HG02938 (cell line): ENCODE results near the gene KCNJ4.
"Not testable (repeated sequence)": the region's sequence is repeated elsewhere in the genome, so short reads cannot be mapped to it uniquely, and the experiment has no call there.

Experiments used
- ATAC-seq: cut with Tn5 transposase; IDR thresholded peaks from one replicate; pipeline ENCODE4 v1.9.1; 2021; ENCODE audit warnings: mild to moderate bottlenecking, moderate library complexity; ENCODE audit not compliant: unreplicated experiment

KCNJ4 gene

DNA sequence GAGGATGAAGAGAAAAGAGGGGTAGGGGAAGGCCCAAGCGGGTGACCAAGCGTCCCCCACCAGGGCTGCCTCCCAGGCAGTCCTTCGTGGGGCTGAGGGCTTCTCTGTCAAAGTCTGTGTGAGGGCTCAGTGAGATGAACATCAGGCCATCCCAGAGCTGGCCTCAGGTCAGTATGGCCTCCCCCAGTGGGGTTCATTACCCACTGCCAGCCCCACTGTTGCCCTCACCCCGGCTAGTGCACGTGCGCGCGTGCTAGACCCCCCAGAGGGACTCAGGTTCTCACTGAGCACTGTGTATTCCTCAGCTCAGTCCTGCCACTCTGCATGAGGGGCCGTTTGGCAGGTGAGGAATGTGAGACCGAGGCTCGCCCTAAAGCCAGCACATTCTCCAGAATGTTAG is 16.2 kb upstream of the KCNJ4 start:
- ATAC-seq: no peak

DNA sequence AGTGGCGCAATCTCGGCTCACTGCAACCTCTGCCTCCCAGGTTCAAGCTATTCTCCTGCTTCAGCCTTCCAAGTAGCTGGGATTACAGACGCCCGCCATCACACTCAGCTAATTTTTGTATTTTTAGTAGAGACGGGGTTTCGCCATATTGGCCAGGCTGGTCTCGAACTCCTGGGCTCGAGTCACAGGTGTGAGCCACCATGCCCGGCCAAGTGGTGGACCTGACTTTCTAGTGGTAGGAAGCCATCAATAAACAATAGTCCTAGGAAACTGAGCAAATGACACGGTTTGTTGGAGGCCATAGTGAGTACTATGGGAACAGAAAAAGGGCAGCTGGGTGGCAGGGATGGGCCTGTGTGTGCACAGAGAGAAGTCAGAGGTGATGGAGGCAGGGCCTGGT is 15.2 kb upstream of the KCNJ4 start:
- not testable (repeated sequence) for ATAC-seq

DNA sequence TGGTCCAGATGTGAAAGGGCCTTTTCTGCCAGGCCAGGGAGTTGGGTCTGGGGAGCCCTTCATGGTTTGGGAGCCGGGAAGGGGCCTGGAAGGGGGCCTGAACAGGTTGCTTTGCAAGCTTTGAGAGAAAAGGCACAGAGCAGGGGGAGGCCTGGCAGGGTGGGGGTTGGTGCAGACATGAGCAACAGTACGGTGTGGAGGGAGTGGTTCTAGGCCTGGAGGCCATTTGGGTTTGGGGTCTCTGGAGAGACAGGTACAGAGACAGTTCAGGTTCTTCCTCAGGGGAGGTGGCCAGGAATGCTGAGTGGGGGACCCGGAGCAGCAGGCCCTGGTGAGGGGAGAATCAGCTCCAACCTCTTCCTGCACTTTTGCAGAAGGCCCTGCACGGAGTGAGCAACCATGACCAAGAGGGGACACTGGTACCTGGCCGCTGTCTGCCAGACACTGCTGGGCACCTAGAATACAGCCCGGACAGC is 14.3 kb upstream of the KCNJ4 start:
- ATAC-seq: no peak

DNA sequence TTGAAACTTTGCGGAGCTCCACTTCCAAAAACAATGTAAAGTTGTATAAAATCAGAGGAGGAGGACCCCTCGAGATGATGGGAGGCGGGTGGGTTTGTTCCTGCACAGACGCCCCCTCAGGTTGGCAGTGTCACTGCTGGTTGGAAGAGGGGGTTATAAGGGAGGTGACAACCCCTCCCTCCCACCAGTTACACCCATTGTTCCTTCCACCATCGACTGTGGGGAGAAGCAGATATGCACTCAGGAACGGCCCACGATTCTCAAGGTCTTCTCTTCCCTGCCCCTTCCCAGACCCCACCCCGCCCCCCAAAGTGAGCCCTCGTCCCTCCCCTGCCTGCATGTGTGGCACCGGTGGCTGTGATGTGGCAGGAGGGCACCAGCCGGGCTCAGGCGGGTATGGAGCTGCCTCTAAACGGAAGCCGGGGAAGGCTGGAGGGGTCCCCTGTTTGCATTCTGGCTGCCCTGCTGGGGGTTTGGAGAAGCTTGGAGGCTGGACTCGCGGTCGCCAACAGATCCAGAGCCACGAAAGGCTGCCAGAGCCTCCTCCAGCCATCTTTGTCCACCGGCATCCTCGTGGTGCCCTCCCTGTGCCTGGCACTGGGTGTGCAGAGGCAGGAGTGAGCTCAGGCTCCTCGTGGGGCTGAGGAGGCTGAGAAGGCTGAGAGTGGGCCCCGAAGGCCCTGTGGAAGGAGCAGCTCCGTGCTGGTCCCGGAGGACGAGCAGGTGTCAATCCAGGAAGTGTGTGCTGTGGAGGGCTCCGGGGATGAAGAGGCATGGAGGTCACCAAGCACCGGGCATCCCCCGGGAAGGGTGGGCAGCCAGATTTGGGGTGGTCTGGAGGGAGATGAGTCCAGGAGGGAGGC is 13.7 kb upstream of the KCNJ4 start:
- no peak for ATAC-seq

DNA sequence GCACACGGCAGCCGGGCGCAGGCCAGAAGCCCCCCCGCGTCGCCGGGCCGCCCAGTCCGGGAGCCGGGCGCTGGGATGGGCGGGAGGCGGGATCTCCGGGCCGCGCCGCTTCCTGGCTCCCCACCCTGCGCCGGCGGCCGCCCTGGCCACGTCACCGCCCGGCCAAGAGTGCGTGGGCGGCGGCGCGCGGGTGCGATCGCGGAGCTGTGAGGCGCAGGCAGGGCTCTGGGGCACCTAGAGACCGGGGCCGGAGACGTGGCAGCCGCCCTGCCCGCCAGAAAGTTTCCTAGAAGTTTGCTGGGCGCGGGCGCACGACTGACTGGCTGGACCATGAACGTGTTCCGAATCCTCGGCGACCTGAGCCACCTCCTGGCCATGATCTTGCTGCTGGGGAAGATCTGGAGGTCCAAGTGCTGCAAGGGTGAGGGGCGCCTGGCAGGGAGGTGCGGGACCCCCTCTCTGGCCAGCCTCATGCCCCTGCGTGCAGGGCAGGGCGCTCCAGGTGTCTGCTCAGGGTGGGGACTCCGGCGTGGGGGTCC is 13.0 kb upstream of the KCNJ4 start, which contains the start of gene KDELR3:
Gene KDELR3, plus strand, starts transcription at position 193 of the 539 bp plus-strand sequence. Its CDS starts 138 bp downstream, at position 331.
- ATAC-seq: no peak

DNA sequence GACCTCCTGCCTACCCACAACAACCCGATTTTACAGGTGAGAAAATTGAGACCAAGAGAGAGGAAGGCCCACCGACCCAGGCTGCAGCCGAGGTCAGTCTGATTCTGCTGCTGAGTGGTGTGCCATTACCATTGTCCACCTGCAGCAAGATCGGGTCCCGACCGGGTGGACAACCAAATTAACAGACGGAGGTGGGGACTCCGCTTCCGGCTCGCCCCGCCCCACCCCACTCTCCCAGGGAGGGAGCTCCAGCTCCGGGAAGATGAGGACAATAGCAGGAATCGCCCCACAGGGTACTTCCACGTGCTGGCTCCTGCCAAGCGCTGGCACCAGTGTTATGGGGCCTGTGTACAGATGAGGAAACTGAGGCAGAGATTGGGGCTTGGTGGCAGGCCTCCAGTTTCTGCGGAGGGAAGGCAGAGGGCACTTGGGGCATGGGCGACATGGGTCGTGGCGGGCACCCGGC is 12.5 kb upstream of the KCNJ4 start:
- ATAC-seq: no peak

DNA sequence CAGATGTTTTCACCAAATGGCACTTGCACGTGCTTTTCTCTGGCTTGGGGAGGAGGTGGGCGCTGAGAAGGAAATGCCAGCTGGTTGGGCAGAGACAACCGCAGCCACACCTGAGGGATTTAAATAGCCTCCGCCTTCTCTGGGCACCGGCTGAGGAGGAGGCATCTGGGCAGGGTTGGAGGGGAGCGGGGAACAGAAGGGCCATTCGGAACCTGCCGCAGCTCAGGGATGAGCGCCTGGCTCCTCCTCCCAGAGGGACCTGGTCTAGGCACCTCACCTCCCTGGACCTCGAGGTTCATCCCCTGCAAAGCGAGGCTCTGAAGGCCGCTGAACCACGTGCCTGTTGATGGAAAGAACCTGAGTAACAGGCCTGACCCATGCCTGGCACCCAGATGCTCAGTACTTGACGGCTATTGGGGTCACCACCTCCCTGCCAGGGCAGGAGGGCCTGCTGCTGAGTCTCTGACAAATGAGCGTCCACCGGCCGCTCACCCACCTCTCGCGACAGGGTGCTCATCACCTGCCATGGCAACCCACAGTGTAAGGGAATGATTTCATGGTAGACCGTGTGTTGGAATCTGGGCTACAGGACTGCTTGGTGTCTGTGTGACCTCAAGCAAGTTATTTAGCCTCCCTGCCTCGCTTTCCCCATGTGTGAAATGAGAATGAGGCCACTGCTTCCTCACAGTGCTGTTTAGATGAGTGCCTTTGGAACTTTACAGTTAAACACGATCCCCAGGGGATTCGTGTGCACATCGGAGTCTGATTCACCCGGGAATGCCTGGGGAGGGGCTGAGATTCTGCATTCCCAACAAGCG is 10.9 kb upstream of the KCNJ4 start:
- ATAC-seq: no peak

DNA sequence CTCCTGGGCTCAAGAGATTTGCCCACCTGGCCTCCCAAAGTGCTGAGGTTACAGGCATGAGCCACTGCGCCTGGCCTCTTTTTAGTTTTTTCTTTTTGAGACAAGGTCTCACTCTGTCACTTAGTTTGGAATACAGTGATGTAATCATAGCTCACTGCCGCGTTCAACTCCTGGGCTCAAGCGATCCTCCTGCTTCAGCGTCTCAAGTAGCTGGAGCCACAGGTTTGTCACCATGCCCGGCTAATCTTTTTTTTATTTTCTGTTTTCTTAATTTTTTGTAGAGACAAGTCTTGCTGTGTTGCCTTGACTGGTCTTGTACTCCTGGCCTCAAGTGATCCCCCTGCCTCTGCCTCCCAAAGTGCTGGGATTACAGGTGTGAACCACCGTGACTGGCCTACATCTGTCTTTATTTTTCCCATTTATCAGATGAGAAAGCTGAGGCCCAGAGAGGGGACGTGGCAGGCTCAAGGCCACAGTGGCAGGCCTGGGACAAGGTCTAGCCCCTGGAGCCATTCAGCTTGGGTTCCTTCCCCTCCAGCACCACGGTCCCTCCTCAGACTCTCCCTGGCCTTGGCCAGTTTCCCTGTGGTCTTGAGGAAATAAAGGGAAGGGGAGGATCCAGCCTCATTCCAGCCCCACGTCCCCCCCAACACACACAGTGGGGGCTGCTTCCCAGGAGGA is 10.1 kb upstream of the KCNJ4 start:
- no peak for ATAC-seq

DNA sequence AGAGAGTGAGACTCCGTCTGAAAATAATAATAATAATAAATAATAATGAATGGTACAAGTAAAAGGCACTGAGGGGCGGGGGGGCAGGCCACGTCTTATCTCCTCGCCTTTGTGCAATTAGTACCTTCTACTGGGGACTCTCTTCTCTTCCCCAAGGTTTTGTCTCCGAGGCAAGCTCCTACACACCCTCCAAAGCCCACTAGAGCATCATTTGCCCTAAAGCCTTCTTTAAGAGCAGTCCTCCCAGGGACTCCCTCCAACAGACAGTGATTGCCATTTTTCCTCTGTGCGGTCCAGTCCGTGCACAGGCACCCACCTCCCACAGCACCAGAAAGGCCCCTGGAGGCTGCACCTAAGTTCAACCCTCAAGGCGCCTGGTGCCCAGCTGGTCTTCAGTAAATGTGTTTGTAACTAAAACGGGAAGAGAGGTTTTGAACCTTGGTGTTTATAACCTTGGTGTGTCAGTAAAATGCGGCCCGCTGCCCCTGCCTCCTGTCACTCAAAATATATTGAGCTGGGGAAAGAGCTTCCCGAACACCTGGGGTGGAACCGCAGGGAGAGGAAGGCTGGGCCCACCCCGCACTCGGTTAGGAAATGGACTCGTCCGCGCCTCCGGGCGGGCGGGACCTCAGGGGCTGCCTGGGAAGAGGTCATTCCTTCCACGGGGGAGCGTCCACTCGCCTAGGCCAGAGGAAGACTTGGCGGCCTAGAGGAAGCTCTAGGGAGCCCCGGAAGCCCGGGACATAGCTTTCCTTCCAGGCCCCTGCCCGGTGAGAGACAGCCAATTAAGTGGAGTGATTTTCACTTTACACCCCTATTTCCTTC is 8.2 kb upstream of the KCNJ4 start:
- no peak for ATAC-seq

DNA sequence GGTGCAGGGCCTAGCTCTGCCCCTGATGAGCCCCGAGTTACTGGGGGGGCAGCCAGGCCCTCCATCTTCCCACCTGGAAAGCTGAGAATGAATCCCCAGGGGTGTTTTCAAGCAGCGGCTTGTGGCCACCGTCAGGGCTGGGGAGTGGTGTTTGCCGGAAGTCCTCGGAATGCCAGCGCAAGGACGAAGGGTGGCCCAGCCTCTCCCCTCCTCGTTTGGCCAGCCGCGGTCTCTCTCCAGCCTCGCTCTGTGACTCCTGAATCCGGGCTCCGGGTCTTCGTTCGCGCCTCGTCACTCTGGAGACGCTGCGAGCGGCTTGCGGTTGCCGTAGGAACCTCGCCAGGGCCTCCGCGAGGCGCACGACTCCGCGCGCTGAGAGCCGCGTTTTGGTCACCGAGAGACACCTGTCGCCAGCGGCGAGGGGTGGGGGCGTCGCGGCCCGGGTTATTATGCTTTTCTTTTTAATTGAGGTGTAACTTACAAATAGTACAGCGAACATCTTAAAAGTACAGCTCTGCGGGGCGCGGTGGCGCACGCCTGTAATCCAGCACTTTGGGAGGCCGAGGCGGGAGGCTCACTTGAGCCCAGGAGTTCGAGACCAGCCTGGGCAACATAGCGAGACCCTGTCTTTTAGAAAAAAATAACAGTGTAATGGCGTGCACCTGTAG is 6.5 kb upstream of the KCNJ4 start:
- no peak for ATAC-seq

DNA sequence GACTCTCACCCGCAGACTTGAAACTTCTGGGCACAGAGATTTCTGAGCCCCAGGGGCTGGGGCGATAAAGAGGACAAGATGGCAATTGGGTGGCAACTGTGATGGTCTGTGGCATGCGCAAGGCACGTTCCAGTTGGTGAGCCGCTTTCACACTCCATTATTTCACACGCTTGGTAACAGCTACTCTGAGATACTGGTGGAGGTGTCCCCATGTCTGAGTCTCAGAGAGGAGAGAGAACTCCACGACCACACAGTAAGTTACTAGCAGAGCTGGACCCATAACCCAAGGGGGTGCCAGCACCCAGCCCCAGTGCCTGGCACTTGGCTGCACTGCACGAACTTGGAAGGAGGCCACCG is 6.0 kb upstream of the KCNJ4 start:
- ATAC-seq: no peak

DNA sequence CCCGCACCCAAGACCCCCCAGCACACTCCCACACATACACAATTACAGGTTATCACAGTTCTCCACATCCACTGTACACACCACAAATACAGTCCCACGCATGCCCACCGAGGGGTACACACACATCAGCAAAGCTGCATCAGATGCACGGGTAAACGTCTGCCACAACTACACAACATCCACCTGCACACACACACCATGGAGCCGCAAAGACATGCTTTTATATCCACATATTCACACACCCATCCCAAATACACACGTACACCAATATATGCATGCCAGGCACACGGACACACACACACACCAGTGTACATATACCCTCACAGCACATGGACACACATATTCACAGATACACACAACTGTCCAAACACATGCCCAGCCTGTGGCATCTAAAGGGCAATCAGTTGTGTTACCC is 5.4 kb upstream of the KCNJ4 start:
- ATAC-seq: no peak

DNA sequence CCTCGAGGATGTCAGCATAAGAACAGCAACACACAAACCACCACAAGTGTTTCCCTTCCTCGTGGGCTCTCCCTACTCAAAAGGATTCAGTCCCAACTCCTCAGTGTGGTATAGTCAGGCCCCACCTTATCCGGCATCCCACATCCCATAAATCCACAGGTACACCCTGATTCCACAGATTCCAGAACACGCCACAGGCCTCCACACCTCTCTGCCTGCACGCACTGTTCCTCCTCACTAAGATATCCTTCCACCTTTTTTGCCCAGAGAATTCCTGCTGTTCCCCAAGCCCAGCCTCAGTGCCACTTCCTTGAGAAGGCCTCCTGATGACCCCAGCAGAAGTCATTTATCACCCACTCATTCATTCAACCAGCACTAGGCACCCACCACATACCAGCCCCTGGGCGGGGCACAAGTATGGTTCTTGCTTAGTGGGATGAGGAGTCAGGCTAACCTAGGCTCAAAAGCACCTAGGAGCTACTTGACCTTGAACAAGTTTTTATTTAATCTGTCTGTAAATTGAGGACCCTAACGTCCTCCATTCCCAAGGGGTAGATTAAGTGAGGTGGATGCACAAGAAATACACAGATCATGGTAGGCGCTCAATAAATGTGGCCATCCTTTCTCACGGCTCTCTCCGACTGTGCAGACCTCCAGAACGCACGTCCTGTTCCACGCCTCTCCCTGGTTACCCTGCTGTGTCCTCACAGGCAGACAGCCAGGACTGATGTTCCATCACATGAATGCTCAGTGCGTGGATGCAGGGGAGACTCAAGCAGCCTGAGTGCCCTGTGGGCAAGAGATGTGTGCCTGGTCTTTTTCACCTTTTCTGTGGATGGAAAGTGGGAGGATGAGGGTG is 2.1 kb upstream of the KCNJ4 start:
- no peak for ATAC-seq

DNA sequence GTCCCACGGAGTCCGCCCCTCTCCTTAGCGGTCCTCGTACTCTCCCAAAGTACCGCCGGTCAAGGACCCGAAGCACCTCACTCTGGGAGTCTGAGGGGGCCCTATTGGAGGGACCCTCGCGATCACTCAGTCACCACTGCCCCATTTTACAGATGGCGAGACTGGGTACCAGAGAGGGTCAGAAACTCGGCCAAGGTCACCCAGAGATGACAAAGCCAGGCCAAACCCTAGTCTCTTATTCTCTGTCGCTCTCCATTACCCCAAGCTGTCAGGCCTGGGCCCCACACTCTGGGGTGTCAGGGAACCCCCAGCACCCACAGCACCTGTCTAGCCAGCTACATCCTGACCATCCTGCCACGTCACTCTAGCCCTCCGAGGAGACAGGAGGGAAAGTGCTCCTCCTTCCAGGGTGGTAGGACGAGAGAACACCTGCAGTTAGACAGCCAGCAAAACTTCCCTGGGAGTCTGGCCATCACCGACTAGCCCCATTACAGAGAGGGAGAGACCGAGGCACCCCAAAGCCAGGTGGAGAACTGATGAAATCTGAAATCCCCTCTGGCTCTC is 1.4 kb upstream of the KCNJ4 start:
- ATAC-seq: no peak

DNA sequence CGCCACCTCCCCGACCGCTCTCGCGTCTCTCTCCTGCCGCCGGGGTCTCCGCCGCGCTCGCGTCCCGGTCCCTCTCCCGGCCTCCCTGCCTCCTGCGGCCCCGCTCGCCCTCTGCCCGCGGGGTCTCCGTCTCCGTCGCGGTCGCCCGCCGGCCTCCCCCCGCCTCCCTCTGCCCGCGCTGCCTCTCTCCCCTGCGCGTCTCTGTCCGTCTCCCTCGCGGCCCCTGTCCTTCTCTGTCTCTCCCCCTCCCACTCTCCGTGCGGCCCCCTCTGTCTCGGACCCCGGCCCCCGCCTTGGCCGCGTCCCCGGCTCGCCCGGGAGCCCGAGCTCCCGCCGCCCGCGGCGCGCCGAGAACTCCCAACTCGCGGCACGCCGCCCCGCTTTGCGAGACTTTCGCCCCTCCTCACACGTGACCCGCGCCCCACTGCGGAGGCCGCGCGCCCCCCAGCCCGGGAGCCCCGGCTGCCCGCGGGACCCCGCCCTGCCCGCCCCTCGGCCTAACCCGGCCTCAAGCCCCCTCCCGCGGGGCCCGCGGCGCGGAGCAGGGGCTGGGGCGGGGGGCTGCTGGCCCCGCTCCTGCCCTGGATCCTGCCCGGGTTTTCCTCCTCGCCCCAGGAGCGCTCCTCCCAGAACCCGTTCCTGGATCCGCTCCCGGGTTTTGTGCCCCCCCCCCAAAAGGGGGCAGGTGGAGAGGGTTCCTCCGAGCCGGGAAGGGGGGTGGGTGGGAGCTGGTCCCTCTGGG is 702 bp upstream of the KCNJ4 start:
- ATAC-seq: no peak

DNA sequence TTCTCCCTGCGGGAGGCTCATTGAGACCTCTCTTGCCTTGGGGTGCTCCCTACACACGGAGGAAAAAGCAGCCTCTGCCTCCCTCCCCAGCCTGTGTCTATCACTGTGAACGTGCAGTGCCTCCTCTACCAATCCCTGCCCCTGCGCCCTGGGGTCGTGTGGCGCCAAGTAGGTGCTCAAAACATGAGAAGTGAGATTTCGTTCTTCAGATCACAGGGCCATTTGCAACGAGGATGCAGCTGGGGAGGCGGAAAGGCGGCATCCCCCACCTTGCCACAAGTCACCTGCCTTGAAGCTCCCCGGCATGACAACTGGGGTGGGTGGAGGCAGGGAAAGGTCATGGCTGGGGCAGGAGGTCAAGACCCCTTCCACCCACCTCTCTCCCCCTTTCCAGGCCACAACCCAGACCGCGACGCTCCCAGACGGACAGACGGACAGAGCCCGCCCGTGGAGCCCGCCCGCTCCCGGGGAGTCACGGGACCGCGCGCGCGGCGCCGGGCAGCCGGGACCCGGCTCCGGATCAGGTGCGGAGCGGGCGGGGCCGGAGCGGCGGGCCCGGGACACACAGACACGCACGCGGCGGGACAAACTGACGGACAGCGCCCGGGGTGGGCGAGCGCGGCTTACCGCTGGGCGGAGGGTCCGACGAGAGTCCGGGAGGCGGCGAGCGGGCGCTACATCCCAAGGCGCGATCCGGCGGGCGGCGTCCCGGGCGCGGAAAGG is 485 bp downstream of the KCNJ4 start:
- ATAC-seq: no peak

DNA sequence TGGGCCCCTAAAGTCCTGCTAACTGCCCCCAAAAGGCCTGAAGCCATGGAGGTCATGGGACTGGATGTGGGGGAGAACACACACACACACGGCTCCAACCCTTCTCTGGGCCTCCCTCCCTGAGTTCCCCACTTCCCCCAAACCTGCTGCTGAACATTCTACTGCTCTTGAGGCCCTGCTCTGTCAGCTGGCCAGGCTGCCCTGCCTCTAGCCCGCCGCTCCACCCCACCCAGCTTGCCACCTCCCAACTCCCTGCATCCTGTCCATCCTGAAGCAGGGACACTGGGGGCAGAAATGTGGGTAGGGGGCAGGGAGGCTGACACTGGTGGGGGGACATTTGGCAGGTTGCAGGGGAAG is 1.0 kb downstream of the KCNJ4 start:
- ATAC-seq: no peak
